Calu3 (cell line): ENCODE data around the gene ADARB1. TPM values are rescaled to one million over a fixed set of nuclear protein-coding genes. Genes with fewer than 3 reads are reported as not detected.

Experiments
- BruUV-seq: library from RNA; stranded (reverse); fragments of 400-500 nt; replicated peaks from 2 replicates; lab custom pipeline; 2021; lab: Mats Ljungman, UMichigan
- CTCF ChIA-PET: fragments of 300-600 bp; sonication (Branson Sonifier 250); formaldehyde crosslinking; loops from one replicate; lab custom pipeline; 2022; ENCODE audit warnings: antibody characterized with exemption; lab: Charles Lee
- DNase-seq: peaks from one replicate; pipeline ENCODE4 v3.0.0; 2022
- H3K27ac Mint-ChIP-seq: one replicate; pipeline ENCODE4 v1.8.0; 2022; ENCODE audit warnings: mixed read lengths; ENCODE audit not compliant: unreplicated experiment
- H3K27me3 Mint-ChIP-seq: one replicate; pipeline ENCODE4 v1.8.0; 2022; ENCODE audit warnings: mixed read lengths; ENCODE audit not compliant: unreplicated experiment
- H3K36me3 Mint-ChIP-seq: one replicate; pipeline ENCODE4 v1.8.0; 2022; ENCODE audit warnings: mild to moderate bottlenecking, moderate library complexity, mixed read lengths; ENCODE audit not compliant: insufficient read depth, unreplicated experiment
- H3K4me1 Mint-ChIP-seq: one replicate; pipeline ENCODE4 v1.8.0; 2022; ENCODE audit warnings: mild to moderate bottlenecking, low read depth, mixed read lengths; ENCODE audit not compliant: unreplicated experiment
- H3K4me3 Mint-ChIP-seq: one replicate; pipeline ENCODE4 v1.8.0; 2022; ENCODE audit warnings: mild to moderate bottlenecking, low read depth, moderate library complexity, mixed read lengths; ENCODE audit not compliant: unreplicated experiment
- H3K9me3 Mint-ChIP-seq: one replicate; pipeline ENCODE4 v1.8.0; 2022; ENCODE audit warnings: low read depth, mixed read lengths; ENCODE audit not compliant: unreplicated experiment
- intact Hi-C: fragments of 100-400 bp; cut with micrococcal nuclease; formaldehyde crosslinking; loops from one replicate; pipeline ENCODE4 v1.10.0; 2022; ENCODE audit not compliant: unreplicated experiment
- total RNA-seq: library from RNA; stranded (reverse); gene quantifications from 2 replicates; pipeline ENCODE4 v1.2.3, GENCODE V29; 2022
- TF ChIP-seq, protein P1 (sequence below): fragments of 200-600 bp; IDR thresholded peaks from one replicate; pipeline ENCODE4 v1.8.0; 2022; ENCODE audit warnings: antibody characterized with exemption; ENCODE audit not compliant: unreplicated experiment

ADARB1 gene
- total RNA-seq, 1 experiment from 2014 or later: 2.8 TPM

- TF ChIP-seq, protein P1, sequence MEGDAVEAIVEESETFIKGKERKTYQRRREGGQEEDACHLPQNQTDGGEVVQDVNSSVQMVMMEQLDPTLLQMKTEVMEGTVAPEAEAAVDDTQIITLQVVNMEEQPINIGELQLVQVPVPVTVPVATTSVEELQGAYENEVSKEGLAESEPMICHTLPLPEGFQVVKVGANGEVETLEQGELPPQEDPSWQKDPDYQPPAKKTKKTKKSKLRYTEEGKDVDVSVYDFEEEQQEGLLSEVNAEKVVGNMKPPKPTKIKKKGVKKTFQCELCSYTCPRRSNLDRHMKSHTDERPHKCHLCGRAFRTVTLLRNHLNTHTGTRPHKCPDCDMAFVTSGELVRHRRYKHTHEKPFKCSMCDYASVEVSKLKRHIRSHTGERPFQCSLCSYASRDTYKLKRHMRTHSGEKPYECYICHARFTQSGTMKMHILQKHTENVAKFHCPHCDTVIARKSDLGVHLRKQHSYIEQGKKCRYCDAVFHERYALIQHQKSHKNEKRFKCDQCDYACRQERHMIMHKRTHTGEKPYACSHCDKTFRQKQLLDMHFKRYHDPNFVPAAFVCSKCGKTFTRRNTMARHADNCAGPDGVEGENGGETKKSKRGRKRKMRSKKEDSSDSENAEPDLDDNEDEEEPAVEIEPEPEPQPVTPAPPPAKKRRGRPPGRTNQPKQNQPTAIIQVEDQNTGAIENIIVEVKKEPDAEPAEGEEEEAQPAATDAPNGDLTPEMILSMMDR: no peak
- Mint-ChIP-seq H3K4me1 (no peaks in the 10 kb centered on the region), H3K4me3 (no peak overlapping the region), H3K27me3 (peaks cover 58% of the 10 kb centered on the region), H3K36me3 (no peaks in the 10 kb centered on the region), H3K9me3 (no peaks in the 10 kb centered on the region), H3K27ac (no peak overlapping the region)
- BruUV-seq: no TSS peak
- DNase-seq: no peak
- CTCF ChIA-PET: interaction anchor here (0.5 kb wide), 1 partner anchor 1279 kb away, joined by 3 read pairs; no protein-coding TSS in a partner anchor
- intact Hi-C loops: no loop called here
Observed at GRCh38 chr21:45228656-45229240, 154.4 kb downstream of the ADARB1 start.

DNA sequence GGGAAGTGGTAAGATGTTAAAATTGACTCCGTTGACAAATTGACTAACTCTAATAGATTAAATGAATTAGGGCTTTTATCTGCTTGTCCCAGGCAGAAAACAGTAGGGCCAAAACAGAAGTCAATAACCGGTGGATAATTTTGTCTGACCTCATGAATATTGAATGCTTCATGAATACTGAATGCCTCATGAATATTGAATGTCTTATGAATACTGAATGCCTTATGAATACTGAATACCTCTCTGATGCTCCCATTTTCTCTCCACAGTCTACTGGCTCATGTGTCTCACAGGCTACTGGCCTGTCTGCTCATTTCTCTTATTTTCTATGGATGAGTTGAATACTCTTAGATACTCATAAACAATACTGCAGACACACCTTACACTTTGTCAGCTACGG is 157.3 kb downstream of the ADARB1 start:
- no peak overlapping the region for H3K27ac Mint-ChIP-seq
- no peaks in the 10 kb centered on the region for H3K4me1 Mint-ChIP-seq
- H3K4me3 Mint-ChIP-seq: no peak overlapping the region
- TF ChIP-seq, protein P1: no peak
- no peak for DNase-seq
- BruUV-seq: no TSS peak
- CTCF ChIA-PET: no interaction called here
- intact Hi-C loops: no loop called here
- H3K27me3 Mint-ChIP-seq: peaks cover 56% of the 10 kb centered on the region
- H3K36me3 Mint-ChIP-seq: no peaks in the 10 kb centered on the region
- H3K9me3 Mint-ChIP-seq: no peaks in the 10 kb centered on the region

DNA sequence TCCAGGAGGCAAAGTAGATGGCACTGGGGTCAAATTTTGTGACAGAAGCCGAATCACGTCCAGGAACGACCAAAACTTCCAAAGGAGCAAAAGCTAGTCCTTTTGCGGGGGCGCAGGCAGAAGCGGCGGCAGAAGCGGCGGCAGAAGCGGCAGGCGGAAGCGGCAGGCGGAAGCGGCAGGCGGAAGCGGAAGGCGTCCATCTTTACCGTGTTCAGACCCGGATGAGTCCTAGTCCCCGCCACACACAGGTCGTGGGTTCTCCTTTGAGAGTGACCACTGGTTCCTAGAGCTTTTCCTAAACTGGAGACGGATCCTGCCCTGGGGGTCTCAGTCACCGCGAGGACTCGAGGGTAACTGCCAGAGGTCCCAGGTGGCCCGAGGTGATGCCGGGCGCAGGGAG is 159.7 kb downstream of the ADARB1 start:
- CTCF ChIA-PET: no interaction called here
- intact Hi-C loops: no loop called here
- H3K9me3 Mint-ChIP-seq: no peaks in the 10 kb centered on the region
- H3K4me1 Mint-ChIP-seq: no peaks in the 10 kb centered on the region
- H3K27ac Mint-ChIP-seq: no peak overlapping the region
- no peak overlapping the region for H3K4me3 Mint-ChIP-seq
- no TSS peak for BruUV-seq
- TF ChIP-seq, protein P1: no peak
- H3K36me3 Mint-ChIP-seq: no peaks in the 10 kb centered on the region
- H3K27me3 Mint-ChIP-seq: peaks cover 48% of the 10 kb centered on the region
- no peak for DNase-seq

- TF ChIP-seq, protein P1: no peak
- no peaks in the 10 kb centered on the region for H3K9me3 Mint-ChIP-seq
- no peak overlapping the region for H3K4me3 Mint-ChIP-seq
- H3K36me3 Mint-ChIP-seq: no peaks in the 10 kb centered on the region
- no peak overlapping the region for H3K27ac Mint-ChIP-seq
- BruUV-seq: no TSS peak
- no peaks in the 10 kb centered on the region for H3K4me1 Mint-ChIP-seq
- intact Hi-C loops: no loop called here
- peaks cover 43% of the 10 kb centered on the region for H3K27me3 Mint-ChIP-seq
- CTCF ChIA-PET: no interaction called here
- no peak for DNase-seq
Observed at GRCh38 chr21:45234965-45235364, 160.6 kb downstream of the ADARB1 start.
